CD4-positive, alpha-beta T cell (primary cell): ENCODE measurements around the gene ELFN2. TPM values are rescaled to one million over a fixed set of nuclear protein-coding genes. Genes with fewer than 3 reads are reported as not detected.

Experiments used
- ATAC-seq: fragments of 200-7000 bp; cut with Tn5 transposase; one replicate; pipeline ENCODE4 v1.10.0; 2022; ENCODE audit warnings: mild to moderate bottlenecking; ENCODE audit not compliant: poor library complexity
- CTCF ChIA-PET: fragments of 350-600 bp; sonication (Branson Sonifier 250); formaldehyde crosslinking; loops from one replicate; lab custom pipeline; 2021; ENCODE audit warnings: antibody characterized with exemption, inconsistent platforms; lab: Charles Lee
- POLR2A ChIA-PET: fragments of 350-600 bp; sonication (Branson Sonifier 250); formaldehyde crosslinking; loops from one replicate; lab custom pipeline; 2021; ENCODE audit warnings: antibody characterized with exemption, inconsistent platforms; lab: Charles Lee
- DNase-seq, 14 experiments: peaks; one replicate each; pipeline ENCODE4 v3.0.0-alpha.2; 2013 to 2020; ENCODE audit warnings: mixed read lengths in 2 of 14
- H3K27ac ChIP-seq, 2 donors: one replicate each; pipeline versions ENCODE4 v1.5.1 to v1.7.0; 2013; ENCODE audit warnings: low read length in 2 of 2, low read depth in 1 of 2, mild to moderate bottlenecking in 1 of 2
- H3K27me3 ChIP-seq, 2 experiments: 1 replicate in 1 of 2; 2 replicates in 1 of 2; pipeline versions ENCODE4 v1.6.1 to v1.7.0; 2013; ENCODE audit warnings: low read length in 2 of 2, control low read depth in 1 of 2, mild to moderate bottlenecking in 1 of 2, moderate library complexity in 1 of 2; ENCODE audit not compliant: insufficient read depth in 2 of 2, control insufficient read depth in 1 of 2
- H3K36me3 ChIP-seq: one replicate; pipeline ENCODE4 v1.6.1; 2013; ENCODE audit warnings: low read length, control low read depth; ENCODE audit not compliant: insufficient read depth
- H3K4me1 ChIP-seq: one replicate; pipeline ENCODE4 v1.6.1; 2013; ENCODE audit warnings: low read length, control low read depth; ENCODE audit not compliant: insufficient read depth
- H3K4me3 ChIP-seq: one replicate; pipeline ENCODE4 v1.5.1; 2013; ENCODE audit warnings: mild to moderate bottlenecking, low read length, moderate library complexity
- H3K9me3 ChIP-seq, 2 experiments: 1 replicate in 1 of 2; 2 replicates in 1 of 2; pipeline versions ENCODE4 v1.6.1 to v1.7.0; 2013; ENCODE audit warnings: low read length in 2 of 2, mild to moderate bottlenecking in 2 of 2, control low read depth in 1 of 2, moderate library complexity in 1 of 2; ENCODE audit not compliant: control insufficient read depth in 1 of 2, insufficient read depth in 1 of 2
- H3K27ac Mint-ChIP-seq: one replicate; pipeline ENCODE4 v1.8.0; 2020; ENCODE audit warnings: mixed read lengths
- H3K27me3 Mint-ChIP-seq: one replicate; pipeline ENCODE4 v1.8.0; 2021; ENCODE audit warnings: mixed read lengths
- H3K36me3 Mint-ChIP-seq: one replicate; pipeline ENCODE4 v1.8.0; 2021; ENCODE audit warnings: low read depth, mixed read lengths
- H3K4me1 Mint-ChIP-seq: one replicate; pipeline ENCODE4 v1.8.0; 2021; ENCODE audit warnings: low read depth, mixed read lengths
- H3K4me3 Mint-ChIP-seq: one replicate; pipeline ENCODE4 v1.8.0; 2020; ENCODE audit warnings: mild to moderate bottlenecking, mixed read lengths
- H3K9me3 Mint-ChIP-seq: one replicate; pipeline ENCODE4 v1.8.0; 2020; ENCODE audit warnings: mixed read lengths
- intact Hi-C, 2 experiments: fragments of 100-400 bp; cut with DNase I in 1 of 2; cut with micrococcal nuclease in 1 of 2; formaldehyde crosslinking; loops; one replicate each; pipeline versions ENCODE4 v1.15.1 to v1.9.0; 2023 to 2025; cut with DNase I, micrococcal nuclease
- total RNA-seq, 174 experiments: library from RNA in 2 of 174; stranded (reverse) in 2 of 174; gene quantifications; one replicate each; pipeline ENCODE4 v1.2.3 and lab custom pipeline; 2021 to 2026
- TF ChIP-seq, protein P1 (sequence below): fragments of 200-600 bp; IDR thresholded peaks from one replicate; pipeline ENCODE4 v1.8.0; 2022; ENCODE audit warnings: antibody characterized with exemption, mild to moderate bottlenecking

The ELFN2 gene
- total RNA-seq, 2 experiments from 2014 or later = 0.05 to 0.20 TPM

DNA sequence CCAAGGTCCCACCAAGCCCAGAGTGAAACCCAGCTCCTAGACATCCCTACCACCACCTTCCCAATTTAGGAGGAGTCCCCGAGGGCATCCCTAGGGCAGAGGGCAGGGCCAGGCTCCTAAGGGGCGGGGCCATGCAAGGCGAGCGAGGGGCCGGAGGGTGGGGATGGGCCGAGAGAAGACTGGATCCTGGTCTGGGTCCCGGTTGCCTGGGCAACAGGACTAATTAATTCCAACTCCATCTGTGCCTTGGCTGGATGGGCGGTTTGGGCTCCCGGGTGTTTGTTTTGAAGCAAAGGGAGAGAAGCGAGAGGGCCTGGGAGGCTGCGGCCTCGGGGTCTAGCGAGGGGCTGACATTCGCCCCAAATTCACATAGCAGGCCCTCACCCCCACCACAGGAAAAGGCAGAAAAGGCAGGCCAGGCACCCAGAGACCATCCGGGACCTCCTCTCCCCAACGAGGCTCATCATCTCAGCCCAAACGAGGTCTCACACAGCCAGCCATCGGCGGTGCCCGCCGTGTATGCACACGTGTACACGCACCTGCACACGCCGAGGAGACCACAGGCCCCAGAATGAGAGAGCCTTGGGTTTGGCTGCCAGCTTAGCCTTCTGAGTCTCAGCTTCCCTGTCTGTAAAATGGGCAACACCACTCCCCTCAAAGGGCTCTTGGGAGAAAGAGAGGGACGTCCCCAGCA lies 23.9 kb downstream of the ELFN2 start:
- no peak for ATAC-seq
- ChIA-PET POLR2A (no interaction called here), CTCF (no interaction called here)
- Mint-ChIP-seq H3K4me3 (no peak overlapping the region), H3K27ac (no peak overlapping the region), H3K4me1 (no peaks in the 10 kb centered on the region), H3K27me3 (peaks cover 4% of the 10 kb centered on the region), H3K36me3 (no peaks in the 10 kb centered on the region), H3K9me3 (no peaks in the 10 kb centered on the region)
- Histone ChIP-seq H3K4me1 (no peaks in the 10 kb centered on the region), H3K27me3 (no peaks in the 10 kb centered on the region), H3K27ac (no peak overlapping the region), H3K36me3 (no peaks in the 10 kb centered on the region), H3K4me3 (no peak overlapping the region), H3K9me3 (no peaks in the 10 kb centered on the region)
- TF ChIP-seq, protein P1, sequence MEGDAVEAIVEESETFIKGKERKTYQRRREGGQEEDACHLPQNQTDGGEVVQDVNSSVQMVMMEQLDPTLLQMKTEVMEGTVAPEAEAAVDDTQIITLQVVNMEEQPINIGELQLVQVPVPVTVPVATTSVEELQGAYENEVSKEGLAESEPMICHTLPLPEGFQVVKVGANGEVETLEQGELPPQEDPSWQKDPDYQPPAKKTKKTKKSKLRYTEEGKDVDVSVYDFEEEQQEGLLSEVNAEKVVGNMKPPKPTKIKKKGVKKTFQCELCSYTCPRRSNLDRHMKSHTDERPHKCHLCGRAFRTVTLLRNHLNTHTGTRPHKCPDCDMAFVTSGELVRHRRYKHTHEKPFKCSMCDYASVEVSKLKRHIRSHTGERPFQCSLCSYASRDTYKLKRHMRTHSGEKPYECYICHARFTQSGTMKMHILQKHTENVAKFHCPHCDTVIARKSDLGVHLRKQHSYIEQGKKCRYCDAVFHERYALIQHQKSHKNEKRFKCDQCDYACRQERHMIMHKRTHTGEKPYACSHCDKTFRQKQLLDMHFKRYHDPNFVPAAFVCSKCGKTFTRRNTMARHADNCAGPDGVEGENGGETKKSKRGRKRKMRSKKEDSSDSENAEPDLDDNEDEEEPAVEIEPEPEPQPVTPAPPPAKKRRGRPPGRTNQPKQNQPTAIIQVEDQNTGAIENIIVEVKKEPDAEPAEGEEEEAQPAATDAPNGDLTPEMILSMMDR = no peak
- intact Hi-C loops = no loop called here
- no peak for DNase-seq

- no peak overlapping the region for H3K27ac ChIP-seq
- CTCF ChIA-PET = no interaction called here
- no peaks in the 10 kb centered on the region for H3K9me3 ChIP-seq
- TF ChIP-seq, protein P1 = no peak
- intact Hi-C loops = no loop called here
- no peaks in the 10 kb centered on the region for H3K27me3 ChIP-seq
- DNase-seq (no peak), ATAC-seq (no peak)
- peaks cover 6% of the 10 kb centered on the region for H3K27me3 Mint-ChIP-seq
- H3K4me3 Mint-ChIP-seq = no peak overlapping the region
- H3K9me3 Mint-ChIP-seq = no peaks in the 10 kb centered on the region
- no peaks in the 10 kb centered on the region for H3K4me1 Mint-ChIP-seq
- no peak overlapping the region for H3K27ac Mint-ChIP-seq
- no peak overlapping the region for H3K4me3 ChIP-seq
- H3K4me1 ChIP-seq = no peaks in the 10 kb centered on the region
- POLR2A ChIA-PET = no interaction called here
- no peaks in the 10 kb centered on the region for H3K36me3 ChIP-seq
- no peaks in the 10 kb centered on the region for H3K36me3 Mint-ChIP-seq
Observed at GRCh38 chr22:37402184-37402506, 25.1 kb downstream of the ELFN2 start.

- Mint-ChIP-seq H3K27ac (no peak overlapping the region), H3K4me1 (no peaks in the 10 kb centered on the region), H3K4me3 (no peak overlapping the region), H3K36me3 (no peaks in the 10 kb centered on the region), H3K27me3 (peaks cover 9% of the 10 kb centered on the region), H3K9me3 (no peaks in the 10 kb centered on the region)
- H3K27me3 ChIP-seq = no peaks in the 10 kb centered on the region
- POLR2A ChIA-PET = no interaction called here
- no peak overlapping the region for H3K27ac ChIP-seq
- DNase-seq (no peak), ATAC-seq (no peak)
- no peaks in the 10 kb centered on the region for H3K9me3 ChIP-seq
- intact Hi-C loops = no loop called here
- CTCF ChIA-PET = no interaction called here
- TF ChIP-seq, protein P1 = no peak
- no peaks in the 10 kb centered on the region for H3K4me1 ChIP-seq
- H3K36me3 ChIP-seq = no peaks in the 10 kb centered on the region
- no peak overlapping the region for H3K4me3 ChIP-seq
Observed at GRCh38 chr22:37401401-37402183, 25.7 kb downstream of the ELFN2 start.
